CD4-positive, alpha-beta T cell treated with Interleukin-12 subunit alpha and Interleukin-12 subunit beta, for 1 hour (primary cell): Measurements from ENCODE around the gene ACADSB.
A peak's percentile ranks its signal among the peaks of the same experiment; 100 is the strongest.

ENCODE experiments used
- DNase-seq: peaks from one replicate; pipeline ENCODE4 v3.0.0-alpha.2; 2020

Gene ACADSB

GRCh38 chr10:123008355-123009104 is at the start of gene ACADSB, which contains the start of gene IKZF5:
Gene ACADSB (plus strand): TSS chr10:123009006. CDS start chr10:123009030, 24 bp downstream.
Gene IKZF5 (minus strand): TSS chr10:123008795. CDS start chr10:122998625, 10,170 bp downstream.
- peak; percentile 98 for DNase-seq

GRCh38 chr10:122962405-122962804 is 46.4 kb upstream of the ACADSB start:
- DNase-seq, result no peak

GRCh38 chr10:122966879-122967278 is 41.9 kb upstream of the ACADSB start:
- DNase-seq, result no peak

- DNase-seq, result no peak
These were observed 40.1 kb upstream of the ACADSB start for GRCh38 chr10:122968698-122969097.

- DNase-seq, result no peak
These were observed 34.8 kb upstream of the ACADSB start for GRCh38 chr10:122974023-122974422.

- no peak for DNase-seq
These were observed 34.2 kb upstream of the ACADSB start for GRCh38 chr10:122974543-122975064.

GRCh38 chr10:122980209-122981065 is 28.4 kb upstream of the ACADSB start, which contains the start of gene PSTK:
Gene PSTK (plus strand): TSS chr10:122980401. CDS start chr10:122980480, 79 bp downstream.
- DNase-seq, result peak; percentile 92

GRCh38 chr10:122981066-122981464 is 27.7 kb upstream of the ACADSB start:
- peak; percentile 6 for DNase-seq

GRCh38 chr10:122983898-122984297 is 24.9 kb upstream of the ACADSB start:
- no peak for DNase-seq

- no peak for DNase-seq
These were observed 24.1 kb upstream of the ACADSB start for GRCh38 chr10:122984708-122985107.

- no peak for DNase-seq
These were observed 22.5 kb upstream of the ACADSB start for GRCh38 chr10:122986335-122986734.

- no peak for DNase-seq
These were observed 20.3 kb upstream of the ACADSB start for GRCh38 chr10:122988501-122988900.

GRCh38 chr10:122990278-122990677 is 18.5 kb upstream of the ACADSB start:
- no peak for DNase-seq

- DNase-seq, result no peak
These were observed 16.7 kb upstream of the ACADSB start for GRCh38 chr10:122992031-122992585.

GRCh38 chr10:122993797-122994336 is 14.9 kb upstream of the ACADSB start:
- DNase-seq, result no peak

- DNase-seq, result no peak
These were observed 12.9 kb upstream of the ACADSB start for GRCh38 chr10:122995936-122996335.

- no peak for DNase-seq
These were observed 10.9 kb upstream of the ACADSB start for GRCh38 chr10:122997864-122998263.

- DNase-seq, result no peak
These were observed 10.4 kb upstream of the ACADSB start for GRCh38 chr10:122998360-122998917.

- DNase-seq, result no peak
These were observed 9.9 kb upstream of the ACADSB start for GRCh38 chr10:122998934-122999333.

GRCh38 chr10:122999347-122999746 is 9.5 kb upstream of the ACADSB start:
- no peak for DNase-seq

GRCh38 chr10:123000155-123000554 is 8.7 kb upstream of the ACADSB start:
- DNase-seq, result no peak

GRCh38 chr10:123001370-123001769 is 7.4 kb upstream of the ACADSB start:
- no peak for DNase-seq

GRCh38 chr10:123004298-123004697 is 4.5 kb upstream of the ACADSB start:
- no peak for DNase-seq
